Measurements from ENCODE around the gene ZC4H2. TPM values are rescaled to one million over a fixed set of nuclear protein-coding genes. Genes with fewer than 3 reads are reported as not detected.

The ZC4H2 gene
- total RNA-seq, 1 donor from 2014 or later: 3.9 TPM

Other genes with a start within 250 kb of the ZC4H2 start
- 0.32 TPM for gene ZC3H12B, start 58.4 kb upstream of the ZC4H2 start, total RNA-seq

Data from Right ventricle myocardium inferior (tissue), 1 donor.